Tibial nerve (tissue), 4 donors: Measurements from ENCODE around the gene RTL10.

ENCODE experiments used
- EP300 ChIP-seq, 2 donors: sonication (generic); formaldehyde crosslinking; IDR thresholded peaks; one replicate each; pipeline ENCODE4 v1.6.1; 2017; ENCODE audit warnings: antibody characterized with exemption in 2 of 2, mild to moderate bottlenecking in 1 of 2
- POLR2A ChIP-seq, 2 donors: fragments of 450-650 bp; IDR thresholded peaks; one replicate each; pipeline ENCODE4 v1.6.1; 2017; ENCODE audit warnings: antibody characterized with exemption in 2 of 2, mild to moderate bottlenecking in 2 of 2, moderate library complexity in 2 of 2
- TF ChIP-seq, protein P1 (sequence below), 5 experiments: fragments of 200-600 bp in 3 of 5; fragments of 450-650 bp in 2 of 5; sonication (generic) in 3 of 5; IDR thresholded peaks; one replicate each; pipeline ENCODE4 v1.5.1; 2016 to 2019; ENCODE audit warnings: antibody characterized with exemption in 5 of 5, mild to moderate bottlenecking in 3 of 5, moderate library complexity in 2 of 5

DNA sequence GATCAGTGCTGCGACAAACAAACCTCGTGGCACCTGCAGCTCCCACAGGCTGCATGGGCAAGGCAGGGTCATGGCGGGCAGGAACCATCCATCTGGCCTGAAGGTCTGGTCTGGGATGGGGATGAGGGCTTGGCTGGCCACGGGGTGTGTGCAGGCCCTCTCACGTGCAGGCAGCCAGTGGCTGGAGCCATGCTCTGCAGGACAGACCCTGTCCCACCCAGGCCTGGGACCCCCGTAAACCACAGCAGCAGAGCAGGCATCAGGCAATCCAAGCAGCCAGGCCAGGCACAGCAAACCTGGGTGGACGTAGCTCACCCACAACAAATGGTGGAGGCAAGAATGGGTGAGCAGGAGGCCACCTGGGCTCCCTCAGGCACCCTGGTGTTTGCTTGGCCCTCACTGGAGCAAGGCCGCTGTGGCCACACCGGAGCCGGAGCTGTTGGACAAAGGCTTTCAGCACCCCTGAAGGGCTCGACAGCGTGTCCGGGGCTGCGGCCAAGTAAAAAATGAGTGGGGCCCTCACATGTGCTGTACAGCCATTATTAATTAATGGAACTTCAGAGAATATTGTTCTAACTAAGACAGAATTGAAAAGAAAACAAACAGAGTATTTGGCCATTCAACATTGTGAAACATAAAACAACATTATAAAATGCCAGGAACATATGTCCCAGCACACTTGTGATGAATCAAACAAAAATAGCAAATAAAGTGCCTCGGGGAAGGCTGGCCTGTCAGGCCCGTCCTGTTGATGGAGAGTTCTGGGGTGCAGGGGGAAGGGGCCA lies 24.0 kb upstream of the RTL10 start:
- TF ChIP-seq, protein P1, sequence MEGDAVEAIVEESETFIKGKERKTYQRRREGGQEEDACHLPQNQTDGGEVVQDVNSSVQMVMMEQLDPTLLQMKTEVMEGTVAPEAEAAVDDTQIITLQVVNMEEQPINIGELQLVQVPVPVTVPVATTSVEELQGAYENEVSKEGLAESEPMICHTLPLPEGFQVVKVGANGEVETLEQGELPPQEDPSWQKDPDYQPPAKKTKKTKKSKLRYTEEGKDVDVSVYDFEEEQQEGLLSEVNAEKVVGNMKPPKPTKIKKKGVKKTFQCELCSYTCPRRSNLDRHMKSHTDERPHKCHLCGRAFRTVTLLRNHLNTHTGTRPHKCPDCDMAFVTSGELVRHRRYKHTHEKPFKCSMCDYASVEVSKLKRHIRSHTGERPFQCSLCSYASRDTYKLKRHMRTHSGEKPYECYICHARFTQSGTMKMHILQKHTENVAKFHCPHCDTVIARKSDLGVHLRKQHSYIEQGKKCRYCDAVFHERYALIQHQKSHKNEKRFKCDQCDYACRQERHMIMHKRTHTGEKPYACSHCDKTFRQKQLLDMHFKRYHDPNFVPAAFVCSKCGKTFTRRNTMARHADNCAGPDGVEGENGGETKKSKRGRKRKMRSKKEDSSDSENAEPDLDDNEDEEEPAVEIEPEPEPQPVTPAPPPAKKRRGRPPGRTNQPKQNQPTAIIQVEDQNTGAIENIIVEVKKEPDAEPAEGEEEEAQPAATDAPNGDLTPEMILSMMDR (IDR thresholded peaks at IDR 0.05), result no peak
- TF ChIP-seq POLR2A (IDR thresholded peaks at IDR 0.05) (no peak), EP300 (IDR thresholded peaks at IDR 0.05) (no peak)
